8988T (cell line): Measurements from ENCODE around the gene PTPN9.
"Not testable (repeated sequence)": the region's sequence is repeated elsewhere in the genome, so short reads cannot be mapped to it uniquely, and the experiment has no call there.

Experiments used
- DNase-seq: peaks from one replicate; pipeline ENCODE4 v3.0.0; 2011

PTPN9 gene

DNA sequence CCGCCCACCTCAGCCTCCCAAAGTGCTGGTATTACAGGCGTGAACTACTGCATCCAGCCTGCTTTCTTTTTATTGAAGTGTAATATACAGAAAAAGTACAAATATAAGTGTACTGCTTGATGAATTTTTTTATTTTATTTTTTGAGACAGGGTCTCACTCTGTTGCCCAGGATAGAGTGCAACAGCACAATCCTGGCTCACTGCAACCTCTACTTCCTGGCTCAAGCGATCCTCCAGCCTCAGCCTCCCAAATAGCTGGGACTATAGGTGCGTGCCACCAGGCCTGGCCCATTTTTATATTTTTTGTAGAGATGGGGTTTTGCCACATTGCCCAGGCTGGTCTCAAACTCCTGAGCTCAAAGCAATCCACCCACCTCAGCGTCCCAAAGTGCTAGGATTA is 3.8 kb upstream of the PTPN9 start:
- not testable (repeated sequence) for DNase-seq

DNA sequence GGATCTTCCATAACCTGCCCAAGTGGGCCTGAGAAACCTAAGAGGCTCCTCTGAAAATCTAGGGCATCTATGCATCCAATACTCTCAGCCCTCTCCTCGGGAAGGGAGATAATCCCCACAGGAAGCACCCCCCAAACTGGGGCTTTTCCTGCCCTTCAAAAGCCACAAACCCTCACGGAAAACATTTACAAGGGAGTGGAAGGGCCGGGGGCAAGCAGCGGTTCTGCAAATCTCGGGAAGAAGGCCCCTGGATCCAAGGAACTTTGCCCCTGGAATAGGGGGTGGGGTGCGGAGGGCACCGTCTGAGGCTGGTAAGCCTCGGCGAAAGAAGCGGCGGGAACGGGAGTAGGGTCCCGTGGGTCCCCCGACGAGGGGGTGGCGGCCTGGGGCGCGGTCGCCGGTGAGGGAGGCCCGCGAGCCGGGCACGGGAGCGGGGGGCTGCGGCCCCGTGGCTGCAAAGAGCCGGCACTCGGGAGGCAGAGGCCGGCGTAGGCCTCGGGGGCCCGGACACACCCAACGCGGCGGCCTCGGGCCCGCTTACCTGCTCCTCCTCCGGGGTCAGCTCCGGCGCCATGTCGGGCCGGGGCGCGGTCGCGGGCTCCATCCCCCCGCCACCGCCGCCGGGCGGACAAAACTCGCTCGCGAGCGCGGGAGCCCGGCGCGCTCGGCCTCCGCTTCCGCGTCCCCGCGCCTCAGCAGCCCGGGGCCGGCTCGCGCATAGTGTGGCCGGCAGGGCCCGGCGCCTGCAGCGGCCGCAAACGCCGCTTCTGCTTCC is 755 bp downstream of the PTPN9 start:
- no peak for DNase-seq

DNA sequence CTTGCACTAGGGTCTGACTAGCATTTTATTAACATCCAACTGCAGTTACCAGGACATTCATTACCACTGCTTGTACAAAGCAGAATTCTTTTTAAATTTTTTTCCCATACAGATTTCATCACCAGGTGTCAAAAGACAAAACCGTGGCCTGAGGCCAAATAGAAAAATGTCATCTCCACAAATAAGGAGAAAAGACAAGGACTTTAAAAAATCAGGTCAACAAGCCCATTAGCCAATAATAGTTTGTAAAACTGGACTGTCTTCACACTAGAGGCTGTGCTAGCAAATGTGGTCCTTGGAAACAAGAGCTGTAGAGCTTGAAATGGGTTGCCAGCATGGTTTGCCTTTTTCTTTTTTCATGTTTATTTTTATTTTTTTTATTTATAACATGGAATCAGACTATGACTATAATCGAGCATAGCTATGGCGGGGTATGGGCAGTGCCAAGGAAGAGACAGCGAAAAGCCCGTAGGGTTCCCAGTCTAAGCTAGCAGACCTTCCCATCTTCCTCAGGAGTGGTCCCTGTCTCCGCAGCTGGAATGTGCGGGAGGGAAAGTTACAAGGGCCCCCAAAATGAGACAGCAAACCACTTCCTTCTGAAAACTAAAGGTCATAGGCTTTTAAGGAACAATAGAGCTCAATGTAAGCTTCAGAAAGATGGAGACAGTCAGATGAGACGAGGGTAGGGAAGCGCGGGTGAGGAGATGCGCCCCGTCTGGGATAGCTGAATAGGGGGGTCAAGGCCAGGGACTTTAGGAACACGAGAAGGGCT is 1.5 kb downstream of the PTPN9 start:
- DNase-seq = no peak

GRCh38 chr15:75573648-75574384 is 5.3 kb downstream of the PTPN9 start:
- no peak for DNase-seq

- no peak for DNase-seq
Observed at GRCh38 chr15:75570126-75570845, 8.8 kb downstream of the PTPN9 start.

- no peak for DNase-seq
Observed at GRCh38 chr15:75565062-75565970, 13.8 kb downstream of the PTPN9 start.

- DNase-seq = no peak
Observed at GRCh38 chr15:75561888-75562287, 17.2 kb downstream of the PTPN9 start.

DNA sequence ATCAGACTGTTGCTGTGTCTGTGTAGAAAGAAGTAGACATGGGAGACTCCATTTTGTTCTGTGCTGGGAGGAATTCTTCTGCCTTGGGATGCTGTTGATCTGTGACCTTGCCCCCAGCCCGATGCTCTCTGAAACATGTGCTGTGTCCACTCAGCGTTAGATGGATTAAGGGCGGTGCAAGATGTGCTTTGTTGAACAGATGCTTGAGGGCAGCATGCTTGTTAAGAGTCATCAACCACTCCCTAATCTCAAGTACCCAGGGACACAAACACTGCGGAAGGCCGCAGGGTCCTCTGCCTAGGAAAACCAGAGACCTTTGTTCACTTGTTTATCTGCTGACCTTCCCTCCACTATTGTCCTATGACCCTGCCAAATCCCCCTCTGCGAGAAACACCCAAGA is 19.8 kb downstream of the PTPN9 start:
- DNase-seq = not testable (repeated sequence)

GRCh38 chr15:75558955-75559354 is 20.2 kb downstream of the PTPN9 start:
- DNase-seq = not testable (repeated sequence)

DNA sequence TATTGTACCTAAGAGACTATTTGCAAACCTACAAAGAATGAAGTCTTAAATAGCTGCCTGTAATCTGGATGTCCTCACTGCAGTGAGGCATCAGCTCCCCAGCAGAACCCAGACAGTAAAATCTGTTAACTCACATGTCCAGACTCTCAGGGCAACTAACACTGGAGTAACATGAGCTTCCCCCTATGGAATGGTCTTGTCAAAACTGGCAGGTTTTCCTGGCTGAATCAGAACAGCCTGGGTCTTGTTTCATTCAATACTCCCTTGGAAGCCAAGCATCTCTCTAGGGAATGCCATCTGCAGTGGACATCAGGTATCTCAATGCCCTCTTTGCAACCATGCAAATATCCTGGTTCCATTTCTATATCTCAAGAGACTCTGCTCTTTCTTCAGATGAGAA is 24.4 kb downstream of the PTPN9 start:
- DNase-seq = no peak

DNA sequence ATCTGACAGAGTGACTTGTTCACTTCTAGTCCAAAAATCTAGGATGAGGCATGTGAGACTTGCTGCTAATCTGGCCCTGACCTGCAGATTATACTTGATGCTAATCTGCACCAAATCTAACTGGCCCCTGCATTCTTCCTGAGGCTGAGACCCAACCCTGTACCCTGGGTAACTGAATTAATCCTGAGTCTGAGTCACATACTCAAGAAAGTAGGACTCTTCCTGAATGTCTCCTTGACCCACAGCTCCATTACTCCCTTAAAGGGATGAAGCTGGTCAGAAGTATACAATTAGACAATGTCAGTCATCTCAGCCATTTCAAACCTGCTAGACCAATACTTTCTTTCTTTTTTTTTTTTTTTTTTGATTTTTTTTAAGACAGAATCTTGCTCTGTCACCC is 25.5 kb downstream of the PTPN9 start:
- no peak for DNase-seq

GRCh38 chr15:75551091-75551490 is 28.0 kb downstream of the PTPN9 start:
- no peak for DNase-seq

- no peak for DNase-seq
Observed at GRCh38 chr15:75545064-75545463, 34.1 kb downstream of the PTPN9 start.

DNA sequence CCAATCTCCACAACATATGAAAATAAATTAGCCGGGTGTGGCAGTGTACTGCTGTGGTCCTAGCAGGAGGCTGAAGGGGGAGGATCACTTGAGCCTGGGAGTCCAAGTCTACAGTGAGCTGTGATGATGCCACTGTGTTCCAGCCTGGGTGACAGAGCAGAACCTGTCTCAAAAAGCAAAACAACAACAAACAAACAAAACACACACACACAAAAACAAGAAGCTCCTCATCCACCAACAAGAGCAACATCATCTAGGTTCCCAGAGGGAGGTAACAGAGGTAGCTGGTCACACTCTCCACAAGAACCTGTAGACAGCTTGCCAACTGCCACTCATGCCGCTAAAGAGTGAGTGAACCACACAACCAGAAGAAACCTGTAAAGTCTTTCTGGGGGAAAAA is 34.8 kb downstream of the PTPN9 start:
- DNase-seq = no peak

DNA sequence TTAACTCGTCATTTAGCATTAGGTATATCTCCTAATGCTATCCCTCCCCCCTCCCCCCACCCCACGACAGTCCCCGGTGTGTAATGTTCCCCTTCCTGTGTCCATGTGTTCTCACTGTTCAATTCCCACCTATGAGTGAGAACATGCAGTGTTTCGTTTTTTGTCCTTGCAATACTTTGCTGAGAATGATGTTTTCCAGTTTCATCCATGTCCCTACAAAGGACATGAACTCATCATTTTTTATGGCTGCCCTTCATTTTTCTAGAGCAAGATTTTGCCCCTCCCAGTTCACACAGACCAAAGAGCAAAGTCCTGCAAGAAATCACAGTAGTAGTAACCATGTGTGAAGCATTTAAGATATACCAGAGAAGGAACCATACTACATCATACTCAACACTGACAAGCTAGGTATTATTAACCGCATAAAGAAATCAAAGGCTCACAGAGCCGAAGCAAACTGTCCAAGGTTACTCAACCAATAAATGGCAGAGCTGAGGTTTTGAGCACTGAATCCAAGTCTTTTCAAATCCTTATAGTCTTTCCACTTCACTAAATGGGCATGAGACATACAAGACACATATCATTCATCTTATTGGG is 36.1 kb downstream of the PTPN9 start:
- not testable (repeated sequence) for DNase-seq

- no peak for DNase-seq
Observed at GRCh38 chr15:75542386-75542797, 36.7 kb downstream of the PTPN9 start.

GRCh38 chr15:75538376-75538775 is 40.7 kb downstream of the PTPN9 start:
- no peak for DNase-seq

DNA sequence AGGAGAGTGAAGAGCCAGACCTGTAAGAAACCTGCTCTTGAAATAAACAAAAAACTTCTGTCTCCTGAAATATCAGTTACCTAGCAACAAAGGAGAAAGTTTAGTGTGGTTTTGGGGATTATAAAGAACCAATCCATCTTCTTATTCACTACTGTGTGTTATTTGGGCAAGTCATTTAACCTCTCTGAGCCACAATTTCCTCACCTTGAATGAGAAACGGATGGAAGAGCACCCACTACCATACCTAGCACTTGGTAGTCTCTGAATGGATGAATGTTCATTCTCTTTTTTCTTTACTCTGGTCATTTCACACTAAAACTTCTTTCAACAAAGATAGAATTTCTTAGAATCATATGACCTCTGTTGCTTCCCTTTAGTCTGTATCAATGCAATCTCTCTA is 45.2 kb downstream of the PTPN9 start:
- no peak for DNase-seq

GRCh38 chr15:75532413-75533250 is 46.5 kb downstream of the PTPN9 start:
- DNase-seq = no peak

- no peak for DNase-seq
Observed at GRCh38 chr15:75531041-75531450, 48.1 kb downstream of the PTPN9 start.
